AG08396 (cell line): ENCODE results near the gene INAVA.
"Not testable (repeated sequence)": the region's sequence is repeated elsewhere in the genome, so short reads cannot be mapped to it uniquely, and the experiment has no call there.

Experiments used
- DNase-seq: peaks from one replicate; pipeline ENCODE4 v3.0.0; 2012; ENCODE audit warnings: low spot score, mixed read lengths

Gene INAVA

DNA sequence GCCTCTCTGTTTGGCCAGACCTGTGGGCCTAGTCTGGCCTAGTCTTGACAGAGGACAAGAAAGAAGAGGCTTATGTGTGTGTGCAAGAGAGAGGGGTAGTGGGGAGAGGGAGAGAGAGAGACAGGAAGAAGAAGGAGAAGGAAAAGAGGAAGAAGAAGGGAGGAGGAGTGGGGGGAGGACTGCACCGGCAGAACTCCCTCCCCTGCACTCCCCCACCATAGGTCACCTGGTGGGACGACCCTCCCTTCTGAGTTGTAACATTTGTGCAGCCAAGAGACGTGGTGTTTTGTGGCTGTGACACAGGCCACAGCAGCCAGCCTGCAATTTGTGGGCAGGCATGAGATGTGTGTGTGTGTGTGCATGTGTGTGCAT is 4.3 kb downstream of the INAVA start:
- no peak for DNase-seq

DNA sequence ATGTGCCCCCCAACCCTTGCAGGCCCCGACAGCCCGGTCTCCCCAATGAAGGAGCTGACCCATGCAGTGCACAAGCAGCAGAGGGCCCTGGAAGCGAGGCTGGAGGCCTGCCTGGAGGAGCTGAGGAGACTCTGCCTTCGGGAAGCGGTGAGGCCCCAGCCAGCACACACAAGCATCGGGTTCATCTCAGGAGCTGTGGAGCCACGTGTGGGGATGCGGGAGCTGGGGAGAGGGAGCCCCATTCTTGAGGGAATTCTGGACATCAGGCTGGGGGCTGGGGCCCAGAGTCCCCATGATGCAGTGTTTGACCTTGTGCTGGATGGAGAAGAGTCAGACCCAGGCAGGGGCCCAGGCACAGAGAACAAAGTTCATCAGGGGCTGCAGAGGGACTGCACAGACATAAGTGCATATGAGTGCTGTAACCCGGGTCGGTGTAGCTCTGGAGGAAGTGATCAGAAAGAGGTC is 4.8 kb downstream of the INAVA start:
- no peak for DNase-seq

DNA sequence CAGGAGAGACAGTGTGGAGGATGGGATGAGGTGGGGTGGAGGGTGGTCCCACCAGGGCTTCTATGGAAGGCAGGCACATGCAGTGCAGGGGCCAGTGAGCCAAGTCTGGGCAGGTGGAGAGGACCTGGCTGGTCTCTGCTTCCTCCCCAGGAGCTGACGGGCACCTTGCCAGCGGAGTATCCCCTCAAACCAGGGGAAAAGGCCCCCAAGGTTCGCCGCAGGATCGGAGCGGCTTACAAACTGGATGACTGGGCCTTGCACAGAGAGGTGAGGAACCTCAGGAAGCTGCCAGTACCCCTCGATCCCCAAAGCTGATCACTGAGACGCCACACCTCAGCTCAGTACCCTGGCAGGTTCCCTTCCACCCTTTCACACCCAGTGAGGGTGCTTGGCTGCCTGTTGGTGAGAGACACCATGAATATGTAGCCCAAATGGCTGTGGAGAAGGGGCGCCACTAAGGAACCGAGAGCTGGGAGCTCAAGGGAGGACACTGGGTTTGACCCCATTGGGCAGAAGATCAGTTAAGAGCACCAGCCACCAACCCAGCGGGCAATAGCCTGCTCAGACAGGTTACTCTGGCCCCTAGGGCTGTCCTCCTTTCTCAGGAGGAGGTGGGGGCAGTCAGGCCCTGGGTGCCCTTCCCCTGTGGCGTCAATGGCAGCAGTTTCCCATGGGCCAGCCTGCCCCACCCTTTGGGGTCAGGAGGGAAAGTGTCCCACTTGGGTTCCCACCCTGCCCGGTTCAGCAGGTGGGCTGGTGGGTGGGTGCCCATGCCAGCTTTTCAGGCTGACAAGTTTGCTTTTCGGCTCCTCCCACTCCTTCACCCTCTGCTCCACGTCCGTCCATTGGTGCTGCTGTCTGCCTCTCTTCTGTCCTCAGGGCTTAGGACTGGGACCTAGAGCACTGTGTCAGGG is 5.5 kb downstream of the INAVA start:
- DNase-seq = no peak

GRCh38 chr1:200900877-200901276 is 6.2 kb downstream of the INAVA start:
- no peak for DNase-seq

- DNase-seq = no peak
These were observed 6.7 kb downstream of the INAVA start for GRCh38 chr1:200901350-200901749.

- no peak for DNase-seq
These were observed 7.2 kb downstream of the INAVA start for GRCh38 chr1:200901796-200902444.

DNA sequence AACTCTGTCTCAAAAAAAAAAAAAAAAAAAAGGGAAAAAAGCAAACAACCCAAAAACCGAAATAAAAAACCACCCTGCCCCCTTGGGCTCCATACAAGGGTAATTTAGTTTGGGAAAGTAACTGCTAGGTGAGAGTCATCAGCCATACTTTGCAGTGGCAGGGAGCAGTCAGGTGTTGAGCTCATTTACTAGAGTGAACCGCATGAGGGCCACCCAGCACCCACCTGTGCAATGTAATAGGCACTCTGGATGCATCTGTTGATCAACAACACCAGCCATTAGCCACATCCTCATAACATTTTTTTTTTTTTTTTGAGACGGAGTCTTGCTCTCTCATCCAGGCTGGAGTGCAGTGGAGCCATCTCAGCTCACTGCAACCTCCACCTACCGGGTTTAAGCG is 9.1 kb downstream of the INAVA start:
- no peak for DNase-seq

- no peak for DNase-seq
These were observed 10.1 kb downstream of the INAVA start for GRCh38 chr1:200904772-200905171.

GRCh38 chr1:200905411-200906052 is 10.8 kb downstream of the INAVA start:
- no peak for DNase-seq

DNA sequence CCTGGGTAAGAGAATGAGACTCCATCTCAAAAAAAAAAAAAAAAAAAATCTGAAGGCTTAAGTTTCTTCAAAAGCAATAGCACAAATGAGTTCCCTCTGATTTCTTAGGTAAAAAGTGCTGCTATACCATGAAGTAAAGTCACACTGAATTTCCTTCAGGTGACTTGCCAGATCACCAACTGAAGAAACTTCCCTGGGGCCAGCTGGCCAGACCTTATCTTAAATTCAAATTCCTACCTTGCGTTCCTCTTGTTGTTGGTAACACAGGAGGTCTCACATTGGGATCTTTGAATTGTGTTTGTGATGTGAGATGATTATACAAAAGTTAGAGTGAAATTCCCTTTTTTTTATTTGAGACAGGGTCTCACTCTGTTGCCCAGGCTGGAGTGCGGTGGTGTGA is 11.8 kb downstream of the INAVA start:
- DNase-seq = no peak

- DNase-seq = no peak
These were observed 13.0 kb downstream of the INAVA start for GRCh38 chr1:200907611-200908097.

GRCh38 chr1:200908191-200908868 is 13.6 kb downstream of the INAVA start:
- no peak for DNase-seq

- no peak for DNase-seq
These were observed 14.4 kb downstream of the INAVA start for GRCh38 chr1:200909071-200909470.

DNA sequence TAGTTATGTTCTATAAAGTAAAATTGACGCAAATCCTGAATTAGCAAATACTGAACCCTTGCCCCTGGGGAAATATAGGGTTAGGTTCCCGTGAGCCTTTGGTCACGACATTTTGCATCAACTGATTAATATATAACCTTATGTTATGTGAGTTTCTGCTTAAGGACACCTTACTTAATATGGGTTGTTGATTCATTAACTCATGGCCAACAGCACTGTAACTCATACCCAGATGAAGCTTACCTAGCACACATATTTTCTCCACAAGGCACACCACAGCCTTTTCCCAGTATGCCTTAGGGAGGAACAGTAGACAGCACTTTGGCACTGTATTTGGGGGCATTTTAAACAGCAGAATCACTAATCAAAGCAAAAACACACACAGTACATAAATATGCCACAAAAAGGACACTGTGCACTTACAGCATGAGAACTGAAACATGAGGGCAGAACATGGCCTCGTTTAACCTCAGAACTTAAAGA is 15.1 kb downstream of the INAVA start:
- no peak for DNase-seq

DNA sequence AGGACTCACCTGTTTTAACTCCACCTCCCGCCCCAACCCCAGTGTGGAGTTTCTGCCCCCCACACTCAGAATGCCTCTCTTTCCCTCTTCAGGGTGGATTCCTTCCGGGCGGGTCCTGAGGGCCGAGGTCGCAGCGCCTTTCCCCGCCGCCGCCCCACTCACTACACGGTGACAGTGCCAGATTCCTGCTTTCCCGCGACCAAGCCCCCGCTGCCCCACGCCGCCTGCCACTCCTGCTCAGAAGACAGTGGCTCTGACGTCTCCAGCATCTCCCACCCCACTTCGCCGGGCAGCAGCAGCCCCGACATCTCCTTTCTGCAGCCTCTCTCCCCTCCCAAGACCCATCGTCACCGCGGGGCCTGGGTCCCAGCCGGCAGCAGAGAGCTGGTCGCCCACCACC is 16.7 kb downstream of the INAVA start:
- DNase-seq = no peak

DNA sequence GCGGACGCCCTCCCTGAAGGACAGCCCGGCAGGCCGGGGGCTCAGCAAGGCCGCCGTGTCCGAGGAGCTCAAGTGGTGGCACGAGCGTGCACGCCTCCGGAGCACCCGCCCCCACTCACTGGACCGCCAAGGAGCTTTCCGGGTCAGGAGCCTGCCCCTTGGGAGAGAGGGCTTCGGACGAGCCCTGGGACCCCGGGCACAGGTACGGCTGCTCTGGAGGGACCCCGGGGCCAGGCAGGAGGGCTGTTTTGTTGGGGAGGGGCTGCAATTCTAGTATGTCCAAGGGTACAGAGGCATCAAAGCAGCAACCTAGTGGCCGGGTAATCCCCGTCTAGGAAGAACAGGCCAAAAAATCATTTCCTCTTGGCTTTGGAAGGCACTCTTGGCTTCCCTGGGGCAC is 17.2 kb downstream of the INAVA start:
- not testable (repeated sequence) for DNase-seq

DNA sequence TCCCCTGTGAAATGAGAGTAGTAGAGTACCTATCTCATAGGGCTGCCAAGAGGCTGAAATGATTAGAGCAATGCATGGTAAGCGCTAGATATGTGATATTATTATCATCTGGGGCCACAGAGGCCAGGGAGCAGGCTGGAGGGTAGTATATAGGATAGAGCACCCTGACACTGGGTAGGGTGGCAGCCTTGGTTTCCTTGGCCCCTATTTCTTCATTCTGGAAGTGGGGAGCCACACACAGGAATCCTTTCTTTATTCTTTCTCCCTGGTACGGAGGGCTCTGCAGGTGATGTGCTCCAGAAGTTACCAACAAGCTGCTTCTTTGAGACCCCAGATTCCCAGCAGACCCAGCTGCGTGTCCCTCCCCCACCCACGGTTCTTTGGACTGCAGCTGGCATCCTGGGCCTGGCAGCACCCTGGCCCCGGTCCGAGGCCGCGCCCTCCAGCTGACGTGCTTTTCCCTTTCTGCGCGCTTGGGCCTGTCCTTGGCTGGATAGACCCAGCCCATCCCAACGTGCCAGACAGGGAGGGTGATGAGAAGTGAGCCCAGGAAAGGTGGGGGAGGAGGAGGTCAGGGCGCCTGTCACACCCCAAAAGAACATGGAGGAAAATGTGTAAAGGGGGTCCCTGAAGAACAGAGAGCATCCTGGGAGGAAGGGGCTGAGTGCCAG is 18.2 kb downstream of the INAVA start:
- no peak for DNase-seq

- DNase-seq = no peak
These were observed 21.5 kb downstream of the INAVA start for GRCh38 chr1:200916152-200916551.

GRCh38 chr1:200916681-200917080 is 22.0 kb downstream of the INAVA start:
- DNase-seq = no peak

DNA sequence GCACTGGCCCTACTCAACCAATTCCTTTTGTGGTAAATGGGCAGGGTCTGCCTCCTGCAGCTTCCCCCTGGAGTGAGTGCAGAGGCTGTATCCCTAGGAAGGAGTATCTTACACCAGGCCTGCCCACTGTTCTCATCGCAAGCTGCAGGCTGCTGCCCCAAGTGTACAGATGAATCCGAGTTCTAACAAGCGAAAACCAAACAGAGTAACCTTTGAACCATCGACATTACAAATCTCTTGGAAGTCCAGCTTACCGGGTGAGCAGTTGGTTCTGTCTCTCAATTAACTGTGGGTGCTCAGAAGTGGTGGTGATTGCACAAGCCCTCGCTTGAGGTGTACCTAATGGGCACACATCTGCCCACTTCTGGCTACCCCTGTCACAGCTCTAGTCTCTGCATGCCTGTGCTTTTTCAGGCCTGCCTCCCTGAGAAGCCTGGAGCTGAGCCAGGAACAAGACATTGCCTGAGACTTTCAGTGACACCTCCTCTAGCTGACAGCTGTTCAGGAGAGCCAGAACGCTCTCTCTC is 22.7 kb downstream of the INAVA start:
- DNase-seq = no peak

- DNase-seq = no peak
These were observed 23.3 kb downstream of the INAVA start for GRCh38 chr1:200918006-200918405.
